ENCODE measurements around the gene SPEG.
"Not testable (repeated sequence)": the region's sequence is repeated elsewhere in the genome, so short reads cannot be mapped to it uniquely, and the experiment has no call there.

The SPEG gene

DNA sequence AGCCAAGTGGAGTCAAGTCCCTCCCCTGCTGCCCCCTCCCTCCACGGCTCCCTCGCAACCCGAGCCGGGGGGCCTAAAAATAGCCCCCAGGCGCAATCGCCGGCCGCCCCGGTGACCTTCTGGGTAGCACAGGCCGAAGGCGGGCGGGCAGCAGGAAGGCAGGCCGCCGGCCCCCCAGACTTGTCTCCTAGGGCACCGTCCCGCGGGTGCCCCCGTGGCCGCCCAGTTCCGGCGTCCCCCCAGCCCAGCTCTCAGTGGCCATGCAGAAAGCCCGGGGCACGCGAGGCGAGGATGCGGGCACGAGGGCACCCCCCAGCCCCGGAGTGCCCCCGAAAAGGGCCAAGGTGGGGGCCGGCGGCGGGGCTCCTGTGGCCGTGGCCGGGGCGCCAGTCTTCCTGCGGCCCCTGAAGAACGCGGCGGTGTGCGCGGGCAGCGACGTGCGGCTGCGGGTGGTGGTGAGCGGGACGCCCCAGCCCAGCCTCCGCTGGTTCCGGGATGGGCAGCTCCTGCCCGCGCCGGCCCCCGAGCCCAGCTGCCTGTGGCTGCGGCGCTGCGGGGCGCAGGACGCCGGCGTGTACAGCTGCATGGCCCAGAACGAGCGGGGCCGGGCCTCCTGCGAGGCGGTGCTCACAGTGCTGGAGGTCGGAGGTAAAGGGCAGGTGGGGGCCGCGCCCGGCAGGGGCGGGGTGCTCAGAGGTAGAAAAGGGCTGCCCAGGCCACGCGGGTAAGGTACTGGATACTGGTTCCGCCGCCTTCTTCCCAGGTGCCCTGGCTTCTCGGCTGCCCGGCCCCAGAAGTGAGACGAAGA is at the start of gene SPEG:
TSS of gene SPEG (plus strand) at position 126 of the 808 bp plus-strand sequence. CDS start at position 261, 135 bp downstream.
- in situ Hi-C loops (cut with HindIII; ENCODE audit: low pct_ligation_motif_present, low pct_unique_long_range_greater_than_20kb, low sequenced_read_pairs), result no loop called here
- DNase-seq, result no peak

DNA sequence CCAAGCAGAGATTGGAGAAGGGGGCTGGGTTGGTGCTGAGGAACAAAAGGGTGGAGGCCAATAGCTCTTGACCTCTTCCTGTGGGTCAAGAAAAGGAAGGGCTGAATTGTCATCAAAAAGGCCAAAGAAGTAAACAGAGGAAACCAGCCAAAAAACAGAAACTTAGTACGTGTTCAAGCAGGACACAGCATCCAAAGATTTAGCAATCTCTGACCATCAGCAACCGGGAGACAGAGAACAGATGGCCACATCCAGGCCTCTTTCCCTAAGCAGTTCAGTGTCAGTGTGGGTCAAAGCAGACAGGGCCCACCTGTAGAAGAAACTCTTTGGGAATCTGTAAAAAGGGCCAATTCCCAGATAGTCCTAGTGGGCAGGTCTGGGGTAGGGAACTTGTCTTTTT is 49.8 kb upstream of the SPEG start:
- DNase-seq, result no peak
- in situ Hi-C loops (cut with HindIII; ENCODE audit: low pct_ligation_motif_present, low pct_unique_long_range_greater_than_20kb, low sequenced_read_pairs), result no loop called here

DNA sequence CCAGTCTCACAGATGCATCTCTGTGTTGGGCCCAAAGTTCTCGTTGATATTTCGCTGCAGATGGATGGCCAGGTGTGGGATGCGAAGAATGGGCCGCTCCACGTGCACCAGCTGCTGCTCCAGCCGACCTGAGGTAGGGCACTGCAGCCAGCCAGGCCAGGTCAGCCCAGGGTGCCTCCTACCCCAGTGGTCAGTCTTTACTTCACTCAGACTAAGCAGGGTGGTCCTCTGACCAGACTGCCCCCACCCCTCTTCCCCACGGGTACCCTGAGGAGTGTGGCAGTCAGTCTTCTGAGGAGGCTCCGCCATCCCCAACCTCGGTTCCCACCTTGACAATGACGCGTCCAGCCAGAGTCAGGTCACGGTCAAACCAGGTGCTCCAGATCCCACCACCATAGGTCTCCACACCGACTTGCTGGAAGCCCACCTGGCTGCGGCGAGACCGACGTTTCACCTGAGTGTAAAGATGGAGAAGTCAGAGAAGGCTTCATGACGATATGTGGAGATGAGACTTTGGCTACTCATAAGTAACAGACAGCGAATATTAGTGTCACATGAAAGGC is 48.6 kb upstream of the SPEG start:
- no peak for DNase-seq
- in situ Hi-C loops (cut with HindIII; ENCODE audit: low pct_ligation_motif_present, low pct_unique_long_range_greater_than_20kb, low sequenced_read_pairs), result no loop called here

DNA sequence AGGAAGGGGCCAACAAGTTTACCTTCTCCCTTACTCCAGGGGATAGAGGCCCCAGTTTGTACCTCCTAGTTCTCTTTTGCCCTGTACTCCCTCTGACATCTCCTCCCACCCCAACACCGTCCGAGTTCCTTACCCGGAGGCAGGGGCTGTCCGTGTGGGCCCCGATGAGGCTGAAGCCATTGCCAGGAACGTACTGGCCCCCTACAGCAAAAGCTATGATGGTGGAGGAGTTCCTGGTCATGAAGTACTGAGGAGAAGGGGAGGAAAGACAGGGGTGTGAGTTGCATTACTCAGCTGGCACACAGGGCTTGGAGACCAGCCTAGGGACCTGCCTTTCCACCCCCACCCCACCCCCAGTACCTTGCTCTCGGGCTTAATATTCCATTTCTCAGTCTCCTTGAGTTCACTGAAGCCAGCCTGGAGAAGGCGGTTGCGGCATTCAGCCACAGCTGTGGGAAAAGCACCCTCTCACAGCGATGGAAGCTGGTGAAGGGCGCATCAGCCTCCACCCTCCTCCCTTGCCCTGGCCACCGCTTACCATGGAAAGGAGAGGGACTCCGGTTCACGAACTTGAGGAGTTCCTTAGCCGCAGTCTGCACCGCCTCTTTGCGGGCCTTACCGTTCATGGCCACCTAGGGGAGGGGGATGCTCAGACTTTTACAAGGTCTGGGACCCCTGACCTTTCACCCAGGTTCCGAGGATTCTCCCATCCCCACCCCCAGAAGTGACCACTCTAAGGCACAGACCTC is 47.9 kb upstream of the SPEG start:
- in situ Hi-C loops (cut with HindIII; ENCODE audit: low pct_ligation_motif_present, low pct_unique_long_range_greater_than_20kb, low sequenced_read_pairs), result no loop called here

DNA sequence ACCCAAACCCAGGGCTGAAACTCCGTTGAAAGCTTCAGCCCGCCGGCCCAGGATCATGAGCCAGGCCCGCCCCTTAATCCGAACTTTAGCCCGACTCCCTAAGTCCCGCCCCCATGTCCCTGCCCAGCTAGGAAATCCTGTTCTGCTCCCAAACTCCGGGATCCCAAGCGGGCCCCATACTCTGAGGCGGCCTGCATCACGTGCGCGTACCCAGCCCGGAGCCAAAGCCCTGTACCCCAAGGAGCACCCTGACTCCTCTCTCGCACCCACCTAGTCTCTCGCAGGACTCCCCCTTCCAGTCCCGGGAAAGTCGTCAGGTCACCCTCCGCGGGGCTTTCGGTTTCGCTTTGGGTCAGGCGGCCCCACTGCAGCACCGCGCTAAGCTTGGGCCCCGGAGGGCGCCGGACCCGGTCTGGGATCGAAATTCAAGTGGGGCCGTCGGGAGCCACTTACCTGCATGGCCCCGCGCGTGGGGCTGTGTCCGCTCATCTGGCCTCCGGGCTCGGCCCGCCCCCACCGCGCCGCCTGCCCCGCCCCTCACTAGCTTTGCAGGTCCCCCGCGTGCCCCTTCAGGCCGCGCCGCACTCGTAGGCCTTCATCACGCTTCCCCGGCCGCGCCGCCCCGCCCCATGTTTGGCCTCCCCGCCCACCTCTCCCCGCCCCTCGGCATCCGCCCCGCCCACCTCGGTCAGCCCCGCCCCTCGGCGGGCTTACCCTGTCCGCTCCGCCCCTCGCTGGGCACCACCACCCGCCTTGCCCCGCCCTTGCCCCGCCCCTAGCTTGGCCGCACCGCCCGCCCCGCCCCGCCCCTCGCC is 47.1 kb upstream of the SPEG start, which contains the start of gene DNPEP:
TSS of gene DNPEP (minus strand) at position 607 of the 815 bp plus-strand sequence. CDS start at position 489, 118 bp downstream.
- in situ Hi-C loops (cut with HindIII; ENCODE audit: low pct_ligation_motif_present, low pct_unique_long_range_greater_than_20kb, low sequenced_read_pairs), result no loop called here
- DNase-seq, result peak; percentile 88

More for the DNA sequence above, 47.9 kb upstream of the SPEG start:
- DNase-seq, result no peak

DNA sequence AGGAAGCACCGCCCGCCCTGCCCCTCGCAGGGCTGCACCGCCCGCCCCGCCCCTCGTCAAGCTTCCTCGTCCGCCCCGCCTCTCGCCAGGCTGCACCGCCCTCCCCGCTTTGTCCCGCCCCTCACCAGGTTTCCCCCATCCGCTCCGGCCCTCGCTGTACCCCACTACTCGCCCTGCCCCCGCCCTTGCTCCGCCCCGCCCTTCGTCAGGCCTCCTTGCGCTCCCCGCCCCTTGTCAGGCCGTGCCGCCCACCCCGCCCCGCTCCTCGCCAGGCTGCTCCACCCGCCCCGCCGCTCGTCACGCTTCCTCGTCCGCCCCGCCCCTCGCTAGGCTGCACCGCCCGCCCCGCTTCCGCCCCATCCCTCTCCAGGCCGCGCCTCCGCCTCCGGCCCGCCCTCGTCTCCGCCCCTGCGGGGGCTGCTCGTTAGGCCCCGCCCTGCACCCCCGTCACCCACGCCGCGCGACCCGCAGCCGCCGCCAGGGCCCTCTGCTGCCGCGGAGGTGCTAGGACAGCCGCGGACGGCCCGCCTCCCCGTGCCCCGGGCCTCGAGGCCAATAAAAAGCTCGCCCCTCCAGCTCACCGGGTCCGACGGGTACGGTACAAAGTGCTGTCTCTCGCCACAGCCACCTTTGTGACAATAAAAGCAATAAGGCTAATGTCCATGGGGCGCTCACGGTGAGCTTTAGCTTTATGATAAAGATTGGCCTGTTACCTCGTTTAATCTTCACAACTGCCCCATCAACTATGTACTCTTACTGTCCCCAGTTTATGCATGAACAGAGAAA is 46.3 kb upstream of the SPEG start:
- in situ Hi-C loops (cut with HindIII; ENCODE audit: low pct_ligation_motif_present, low pct_unique_long_range_greater_than_20kb, low sequenced_read_pairs), result no loop called here
- peak; percentile 95 for DNase-seq

DNA sequence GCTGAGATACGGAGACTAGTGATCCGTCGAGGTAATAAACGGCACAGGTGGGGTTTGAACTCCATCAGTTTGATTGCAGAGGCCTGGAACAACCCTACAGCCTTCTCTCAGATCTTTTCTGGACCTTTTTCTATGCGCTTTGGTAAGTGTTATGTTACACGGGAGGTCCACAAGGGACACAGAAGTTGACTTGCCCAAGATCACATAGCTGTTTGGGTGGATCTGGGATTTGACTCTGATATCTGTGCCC is 45.8 kb upstream of the SPEG start:
- no peak for DNase-seq
- in situ Hi-C loops (cut with HindIII; ENCODE audit: low pct_ligation_motif_present, low pct_unique_long_range_greater_than_20kb, low sequenced_read_pairs), result no loop called here

DNA sequence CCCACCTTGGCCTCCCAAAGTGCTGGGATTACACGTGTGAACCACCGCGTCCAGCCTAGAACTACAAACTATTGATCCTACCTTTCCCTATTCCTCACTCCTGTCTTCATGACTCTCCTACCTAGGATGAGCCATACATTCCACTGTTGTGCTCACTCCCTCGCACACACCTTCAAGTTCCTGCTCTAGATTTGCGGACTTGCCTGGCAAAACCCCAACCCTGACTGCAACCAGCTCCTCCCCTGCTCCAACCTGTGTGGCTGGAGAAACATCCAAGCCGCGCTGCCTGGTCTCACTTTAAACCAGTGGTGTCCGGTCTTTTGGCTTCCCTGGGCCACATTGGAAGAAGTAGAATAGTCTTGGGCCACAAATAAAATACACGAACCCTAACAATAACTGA is 41.9 kb upstream of the SPEG start:
- in situ Hi-C loops (cut with HindIII; ENCODE audit: low pct_ligation_motif_present, low pct_unique_long_range_greater_than_20kb, low sequenced_read_pairs), result no loop called here

DNA sequence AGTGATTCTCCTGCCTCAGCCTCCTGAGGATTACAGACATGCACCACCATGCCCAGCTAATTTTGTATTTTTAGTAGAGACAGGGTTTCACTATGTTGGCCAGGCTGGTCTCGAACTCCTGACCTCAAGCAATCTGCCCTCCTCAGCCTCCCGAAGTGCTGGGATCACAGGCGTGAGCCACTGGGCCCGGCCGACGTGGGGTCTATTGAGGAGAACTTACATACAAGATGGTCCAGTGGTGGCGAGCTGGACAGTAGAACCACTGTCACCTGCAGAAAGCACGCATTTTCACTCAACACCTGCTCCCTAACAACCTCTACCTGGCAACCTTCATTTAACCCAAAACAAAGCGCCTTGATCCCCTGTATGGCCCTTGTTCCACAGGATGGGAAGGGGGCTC is 39.6 kb upstream of the SPEG start:
- DNase-seq; in situ Hi-C loops (cut with HindIII; ENCODE audit: low pct_ligation_motif_present, low pct_unique_long_range_greater_than_20kb, low sequenced_read_pairs): not testable (repeated sequence)

More for the DNA sequence above, 41.9 kb upstream of the SPEG start:
- no peak for DNase-seq

DNA sequence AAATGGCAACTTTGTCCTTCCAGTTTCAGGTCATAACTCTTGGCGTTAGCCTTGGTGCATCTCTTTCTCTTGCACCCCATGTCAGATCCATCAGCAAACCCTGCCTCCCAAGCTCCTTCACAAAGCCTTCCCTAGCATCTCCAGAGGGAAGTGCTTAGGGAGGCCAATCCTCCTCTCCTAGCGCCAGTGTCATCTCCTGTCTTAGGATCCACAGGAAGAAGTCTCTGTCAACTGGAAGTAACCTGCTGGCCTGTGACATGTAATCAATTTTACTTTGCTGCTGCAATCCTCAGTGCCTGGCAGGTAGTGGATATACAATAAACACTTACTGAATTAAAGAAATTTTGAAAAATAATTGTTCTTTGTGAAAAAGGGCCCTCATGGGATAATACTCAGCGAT is 39.0 kb upstream of the SPEG start:
- in situ Hi-C loops (cut with HindIII; ENCODE audit: low pct_ligation_motif_present, low pct_unique_long_range_greater_than_20kb, low sequenced_read_pairs), result no loop called here
- DNase-seq, result no peak

DNA sequence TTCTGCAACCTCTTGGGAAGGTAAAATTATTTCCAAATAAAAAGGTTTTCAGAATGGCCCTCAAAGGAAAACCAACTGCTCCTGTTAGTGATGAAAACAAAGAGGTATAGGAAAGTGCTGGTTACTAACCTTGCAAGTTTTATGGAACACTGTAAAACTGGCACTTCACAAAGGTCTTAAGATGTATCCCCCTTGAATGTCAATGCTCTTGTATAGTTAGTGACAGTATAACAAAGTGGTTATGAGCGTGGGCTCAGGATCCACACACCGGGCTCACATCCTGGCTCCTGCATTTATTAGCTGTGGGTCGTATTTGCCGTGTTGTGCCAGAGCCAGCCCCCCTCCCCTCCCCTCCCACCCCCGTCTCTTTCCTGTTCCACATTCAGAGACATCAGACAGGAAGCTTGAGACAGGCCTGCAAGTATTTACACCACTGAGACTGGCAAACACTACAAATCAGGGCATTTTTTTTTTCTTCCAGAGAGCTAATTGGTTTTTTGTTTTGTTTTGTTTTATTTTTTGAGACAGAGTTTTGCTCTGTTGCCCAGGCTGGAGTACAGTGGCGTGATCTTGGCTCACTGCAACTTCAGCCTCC is 37.7 kb upstream of the SPEG start:
- no peak for DNase-seq
- in situ Hi-C loops (cut with HindIII; ENCODE audit: low pct_ligation_motif_present, low pct_unique_long_range_greater_than_20kb, low sequenced_read_pairs), result no loop called here

DNA sequence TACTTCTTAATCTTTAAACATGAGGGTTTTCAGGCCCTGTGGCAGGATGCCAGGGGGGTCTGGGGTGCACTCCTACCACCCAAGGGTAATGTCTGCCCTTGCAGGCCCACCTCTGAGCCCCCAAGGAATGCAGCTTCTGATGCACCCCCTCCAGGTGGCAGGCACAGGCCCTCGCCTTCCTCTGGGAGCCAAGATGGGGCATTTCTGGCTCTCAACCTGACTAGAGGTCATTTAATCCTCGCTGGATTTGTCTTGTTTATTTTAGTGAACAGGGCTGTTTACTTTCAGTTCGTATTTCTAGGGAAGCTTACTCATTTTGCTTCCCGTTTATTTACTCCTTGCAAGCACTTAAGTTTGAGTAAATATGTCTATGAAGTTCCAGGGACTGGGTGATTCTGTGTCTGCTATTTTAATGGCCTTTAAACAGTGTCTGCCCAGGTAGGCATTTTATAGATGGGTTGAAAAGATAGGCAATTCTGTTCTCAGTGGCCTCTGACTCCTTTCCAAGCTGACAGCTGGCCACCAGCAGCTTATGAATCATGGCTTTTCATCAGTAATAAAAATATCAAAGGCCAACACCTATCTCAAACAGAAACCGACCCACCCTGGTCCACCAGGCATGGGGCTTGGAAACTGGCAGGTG is 35.8 kb upstream of the SPEG start:
- no peak for DNase-seq
- in situ Hi-C loops (cut with HindIII; ENCODE audit: low pct_ligation_motif_present, low pct_unique_long_range_greater_than_20kb, low sequenced_read_pairs), result no loop called here

DNA sequence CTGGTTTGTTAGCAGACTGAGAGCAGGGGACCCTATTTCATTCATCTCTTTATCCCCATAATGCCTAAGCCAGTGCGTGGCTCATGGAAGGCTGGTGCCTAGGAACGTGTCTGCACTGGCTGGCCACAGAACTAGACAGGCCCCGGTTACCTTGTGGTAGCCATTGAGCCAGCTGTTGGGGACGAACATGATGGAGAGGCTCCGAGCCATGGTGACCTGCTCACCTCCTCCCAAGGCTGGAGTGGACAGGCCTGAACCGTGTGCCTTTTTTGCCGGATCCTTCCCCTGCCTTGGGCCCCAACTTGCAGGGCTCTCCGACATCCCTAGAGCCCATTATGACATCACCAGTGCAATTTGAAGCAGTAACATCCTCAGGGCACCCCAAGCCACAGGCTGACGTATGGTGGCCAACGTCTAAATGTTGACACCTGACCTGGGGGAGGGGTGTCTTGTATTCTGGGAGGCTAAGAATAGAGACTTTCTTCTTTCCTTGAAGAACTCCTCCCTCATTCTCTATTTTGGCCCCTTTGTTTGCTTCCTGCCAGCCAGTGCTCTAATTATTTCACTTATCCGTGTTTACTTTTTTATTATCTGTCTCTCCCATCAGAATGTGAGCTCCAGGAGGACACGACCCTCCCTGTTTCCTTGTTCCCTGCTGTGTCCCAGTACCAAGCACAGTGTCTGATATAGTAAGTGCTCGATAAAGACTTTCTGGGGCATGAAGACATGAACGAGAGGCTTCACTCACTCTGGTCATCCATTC is 34.7 kb upstream of the SPEG start:
- DNase-seq, result no peak
- in situ Hi-C loops (cut with HindIII; ENCODE audit: low pct_ligation_motif_present, low pct_unique_long_range_greater_than_20kb, low sequenced_read_pairs), result no loop called here

DNA sequence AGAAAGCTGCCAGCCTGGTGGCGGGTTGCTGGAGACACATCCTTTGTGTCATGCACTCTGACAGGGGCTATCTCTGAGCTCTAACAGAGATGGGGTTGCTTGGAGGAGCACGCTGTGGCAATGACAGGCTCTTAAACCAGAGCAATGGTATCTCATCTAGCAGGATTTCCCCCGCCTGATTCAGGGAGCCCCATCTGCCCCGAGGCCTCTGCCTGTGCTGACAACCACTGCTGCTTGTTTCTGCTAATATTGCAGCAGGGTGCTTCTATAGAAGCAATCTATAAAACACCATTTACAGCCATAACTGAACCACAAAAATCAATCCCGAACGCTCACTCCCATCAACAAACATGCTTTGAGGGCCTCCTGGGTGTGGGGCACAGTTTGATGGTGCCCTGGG is 34.1 kb upstream of the SPEG start:
- in situ Hi-C loops (cut with HindIII; ENCODE audit: low pct_ligation_motif_present, low pct_unique_long_range_greater_than_20kb, low sequenced_read_pairs), result no loop called here
- no peak for DNase-seq

DNA sequence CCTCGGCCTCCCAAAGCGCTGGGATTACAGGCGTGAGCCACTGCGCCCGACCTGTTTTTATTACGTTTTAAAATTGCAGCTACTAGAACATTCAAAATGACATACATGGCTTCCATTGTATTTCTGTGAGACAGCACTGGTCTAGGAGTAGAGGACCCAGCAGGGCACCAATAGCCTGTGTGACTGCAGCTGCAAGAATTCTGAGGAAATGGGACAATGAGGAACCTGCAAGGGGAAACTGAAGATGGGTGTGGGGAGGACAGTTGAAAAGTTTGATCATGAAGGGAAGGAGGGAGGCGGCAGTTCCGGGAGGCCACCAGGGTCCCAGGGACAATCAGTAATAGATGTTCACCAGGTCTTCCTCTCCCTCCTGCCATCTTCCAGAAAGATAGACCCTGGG is 33.0 kb upstream of the SPEG start:
- in situ Hi-C loops (cut with HindIII; ENCODE audit: low pct_ligation_motif_present, low pct_unique_long_range_greater_than_20kb, low sequenced_read_pairs), result no loop called here
- no peak for DNase-seq

DNA sequence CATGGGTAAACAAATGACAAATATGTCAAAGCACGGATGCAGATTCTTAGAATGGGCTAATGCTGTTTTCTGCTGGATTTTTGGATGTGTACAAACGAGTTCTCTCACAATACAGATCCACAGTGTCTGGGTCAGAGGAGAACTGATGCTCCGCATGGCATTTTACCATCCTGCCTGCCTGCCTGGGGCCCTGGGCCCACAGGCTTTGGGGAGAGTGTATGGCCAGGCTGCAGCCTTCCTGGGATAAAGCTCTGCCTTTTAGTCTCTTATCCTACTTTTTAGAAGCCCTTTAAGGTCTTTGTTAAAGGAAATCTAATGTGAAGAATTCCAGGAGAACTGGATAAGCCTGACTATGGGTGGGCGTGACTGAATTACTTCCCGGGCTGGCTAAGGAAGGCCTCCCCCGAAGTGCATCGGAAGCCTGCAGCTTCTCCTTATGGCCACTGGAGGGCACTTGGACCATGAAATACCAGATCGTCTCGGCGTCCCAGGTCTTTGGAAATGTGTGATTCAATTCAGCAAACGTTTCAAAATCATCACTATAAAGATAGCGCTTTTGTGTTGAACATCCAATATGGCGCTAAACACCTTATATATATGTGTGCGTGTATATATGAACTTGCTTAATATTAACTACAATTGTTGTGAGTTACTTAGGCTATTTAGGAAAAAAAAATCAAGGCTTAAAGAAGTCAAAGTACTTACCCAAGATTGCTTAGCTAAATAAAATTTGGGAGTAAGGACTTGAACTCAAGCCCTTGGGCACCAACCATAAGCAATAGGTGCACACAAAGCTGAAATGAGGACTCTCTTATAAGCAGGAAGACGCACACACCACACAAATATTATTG is 31.8 kb upstream of the SPEG start:
- peak; percentile 83 for DNase-seq
- in situ Hi-C loops (cut with HindIII; ENCODE audit: low pct_ligation_motif_present, low pct_unique_long_range_greater_than_20kb, low sequenced_read_pairs), result no loop called here

All from ACHN (cell line).